Endodermal cell (in vitro differentiated cells): ENCODE measurements around the gene POLRMT. TPM values are rescaled to one million over a fixed set of nuclear protein-coding genes. Genes with fewer than 3 reads are reported as not detected.

Experiments used
- DNase-seq: peaks from one replicate; pipeline ENCODE4 v3.0.0-alpha.2; 2017
- H3K27ac ChIP-seq: 2 replicates; pipeline ENCODE4 v1.5.1; 2013; ENCODE audit warnings: mild to moderate bottlenecking, low read depth, low read length, moderate library complexity
- H3K27me3 ChIP-seq: 2 replicates; pipeline ENCODE4 v1.6.1; 2013; ENCODE audit warnings: mild to moderate bottlenecking, low read length, moderate library complexity; ENCODE audit not compliant: insufficient read depth, control insufficient read depth, poor library complexity, severe bottlenecking
- H3K36me3 ChIP-seq: 2 replicates; pipeline ENCODE4 v1.7.0; 2013; ENCODE audit warnings: mild to moderate bottlenecking, low read length, moderate library complexity; ENCODE audit not compliant: control insufficient read depth, insufficient read depth
- H3K4me1 ChIP-seq: one replicate; pipeline ENCODE4 v1.7.0; 2013; ENCODE audit warnings: low read length; ENCODE audit not compliant: control insufficient read depth, insufficient read depth
- H3K4me3 ChIP-seq: 2 replicates; pipeline ENCODE4 v1.5.1; 2013; ENCODE audit warnings: mild to moderate bottlenecking, low read length, moderate library complexity
- H3K9ac ChIP-seq: 2 replicates; pipeline ENCODE4 v1.6.1; 2013; ENCODE audit warnings: mild to moderate bottlenecking, low read length, moderate library complexity; ENCODE audit not compliant: poor library complexity, severe bottlenecking; ENCODE audit errors: extremely low read depth
- H3K9me3 ChIP-seq: 2 replicates; pipeline ENCODE4 v1.6.1; 2013; ENCODE audit warnings: mild to moderate bottlenecking, low read length, moderate library complexity; ENCODE audit not compliant: control insufficient read depth
- H3K27ac Mint-ChIP-seq: 2 replicates; pipeline ENCODE4 v1.8.0; 2020; ENCODE audit warnings: mixed read lengths
- H3K27me3 Mint-ChIP-seq: 2 replicates; pipeline ENCODE4 v1.8.0; 2021; ENCODE audit warnings: mild to moderate bottlenecking, mixed read lengths; ENCODE audit not compliant: insufficient read depth
- H3K36me3 Mint-ChIP-seq: 2 replicates; pipeline ENCODE4 v1.8.0; 2020; ENCODE audit warnings: low read depth, mixed read lengths
- H3K4me1 Mint-ChIP-seq: 2 replicates; pipeline ENCODE4 v1.8.0; 2020; ENCODE audit warnings: mixed read lengths
- H3K4me3 Mint-ChIP-seq: 2 replicates; pipeline ENCODE4 v1.8.0; 2020; ENCODE audit warnings: mild to moderate bottlenecking, moderate library complexity, mixed read lengths
- H3K9me3 Mint-ChIP-seq: 2 replicates; pipeline ENCODE4 v1.8.0; 2020; ENCODE audit warnings: mild to moderate bottlenecking, mixed read lengths
- WGBS, 2 experiments: methylation state at CpG; one replicate each; pipeline versions ENCODE4 v1.1.5 to v1.1.7; 2013; ENCODE audit warnings: missing lambda C conversion rate in 2 of 2, mixed read lengths in 1 of 2; ENCODE audit not compliant: insufficient coverage in 1 of 2, insufficient read length in 1 of 2; 5-methylcytosine and 5-hydroxymethylcytosine counted together
- total RNA-seq, 2 donors: library from RNA; stranded (reverse); fragmentation: NEBNext Ultra II Directional in 1 of 2; extraction: Animal tissue kit (Norgen Biotek cat#: 25700) in 1 of 2; gene quantifications; 2 replicates in 1 of 2; 3 replicates in 1 of 2; pipeline ENCODE4 v1.2.1, GENCODE V29; 2021
- TF ChIP-seq, protein P1 (sequence below): fragments of 200-600 bp; sonication (generic); conservative IDR thresholded peaks from 2 replicates; pipeline ENCODE4 v1.5.0; 2021; ENCODE audit warnings: antibody characterized with exemption, mild to moderate bottlenecking

Gene POLRMT
- total RNA-seq, 2 donors from 2014 or later: 76.6 to 86.4 TPM

GRCh38 chr19:681029-682019 is 48.0 kb upstream of the POLRMT start:
- H3K4me1 Mint-ChIP-seq: peaks cover 1% of the 10 kb centered on the region
- Histone ChIP-seq H3K9ac (no peak overlapping the region), H3K27me3 (peaks cover 5% of the 10 kb centered on the region), H3K4me1 (no peaks in the 10 kb centered on the region), H3K9me3 (no peaks in the 10 kb centered on the region), H3K27ac (no peak overlapping the region), H3K36me3 (no peaks in the 10 kb centered on the region), H3K4me3 (peak overlapping the region; percentile 85)
- no peaks in the 10 kb centered on the region for H3K9me3 Mint-ChIP-seq
- peak overlapping the region; percentile 71 for H3K4me3 Mint-ChIP-seq
- no peak for DNase-seq
- TF ChIP-seq, protein P1, sequence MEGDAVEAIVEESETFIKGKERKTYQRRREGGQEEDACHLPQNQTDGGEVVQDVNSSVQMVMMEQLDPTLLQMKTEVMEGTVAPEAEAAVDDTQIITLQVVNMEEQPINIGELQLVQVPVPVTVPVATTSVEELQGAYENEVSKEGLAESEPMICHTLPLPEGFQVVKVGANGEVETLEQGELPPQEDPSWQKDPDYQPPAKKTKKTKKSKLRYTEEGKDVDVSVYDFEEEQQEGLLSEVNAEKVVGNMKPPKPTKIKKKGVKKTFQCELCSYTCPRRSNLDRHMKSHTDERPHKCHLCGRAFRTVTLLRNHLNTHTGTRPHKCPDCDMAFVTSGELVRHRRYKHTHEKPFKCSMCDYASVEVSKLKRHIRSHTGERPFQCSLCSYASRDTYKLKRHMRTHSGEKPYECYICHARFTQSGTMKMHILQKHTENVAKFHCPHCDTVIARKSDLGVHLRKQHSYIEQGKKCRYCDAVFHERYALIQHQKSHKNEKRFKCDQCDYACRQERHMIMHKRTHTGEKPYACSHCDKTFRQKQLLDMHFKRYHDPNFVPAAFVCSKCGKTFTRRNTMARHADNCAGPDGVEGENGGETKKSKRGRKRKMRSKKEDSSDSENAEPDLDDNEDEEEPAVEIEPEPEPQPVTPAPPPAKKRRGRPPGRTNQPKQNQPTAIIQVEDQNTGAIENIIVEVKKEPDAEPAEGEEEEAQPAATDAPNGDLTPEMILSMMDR: no peak
- H3K27me3 Mint-ChIP-seq: peaks cover 8% of the 10 kb centered on the region
- WGBS, 2 experiments: 85 to 95% methylated on average over 32 to 50 of the region's 54 CpGs
- H3K36me3 Mint-ChIP-seq: no peaks in the 10 kb centered on the region
- H3K27ac Mint-ChIP-seq: peak overlapping the region; percentile 99

- Histone ChIP-seq H3K4me1 (no peaks in the 10 kb centered on the region), H3K27me3 (peaks cover 10% of the 10 kb centered on the region), H3K9ac (peak overlapping the region; percentile 41), H3K36me3 (no peaks in the 10 kb centered on the region), H3K27ac (peak overlapping the region; percentile 87), H3K9me3 (no peaks in the 10 kb centered on the region), H3K4me3 (peak overlapping the region; percentile 85)
- TF ChIP-seq, protein P1: peak; percentile 63
- WGBS, 2 experiments: 0 to 2% methylated on average over 12 to 70 of the region's 70 CpGs
- H3K27ac Mint-ChIP-seq: peak overlapping the region; percentile 99
- H3K9me3 Mint-ChIP-seq: no peaks in the 10 kb centered on the region
- no peaks in the 10 kb centered on the region for H3K36me3 Mint-ChIP-seq
- peaks cover 13% of the 10 kb centered on the region for H3K27me3 Mint-ChIP-seq
- H3K4me3 Mint-ChIP-seq: peak overlapping the region; percentile 71
- peak; percentile 100 for DNase-seq
- H3K4me1 Mint-ChIP-seq: peaks cover 2% of the 10 kb centered on the region
These were observed 47.1 kb upstream of the POLRMT start for GRCh38 chr19:680287-681028.

GRCh38 chr19:679418-680286 is 46.3 kb upstream of the POLRMT start:
- H3K27ac Mint-ChIP-seq: no peak overlapping the region
- 6 to 16% methylated on average over 23 to 69 of the region's 69 CpGs for WGBS, 2 experiments
- H3K4me3 Mint-ChIP-seq: peak overlapping the region; percentile 71
- H3K4me1 Mint-ChIP-seq: peaks cover 4% of the 10 kb centered on the region
- no peaks in the 10 kb centered on the region for H3K36me3 ChIP-seq
- H3K4me3 ChIP-seq: peak overlapping the region; percentile 79
- peak overlapping the region; percentile 41 for H3K9ac ChIP-seq
- peak; percentile 79 for DNase-seq
- peaks cover 16% of the 10 kb centered on the region for H3K27me3 ChIP-seq
- TF ChIP-seq, protein P1: no peak
- peaks cover 19% of the 10 kb centered on the region for H3K27me3 Mint-ChIP-seq
- no peaks in the 10 kb centered on the region for H3K9me3 ChIP-seq
- H3K36me3 Mint-ChIP-seq: no peaks in the 10 kb centered on the region
- H3K9me3 Mint-ChIP-seq: no peaks in the 10 kb centered on the region
- no peaks in the 10 kb centered on the region for H3K4me1 ChIP-seq
- peak overlapping the region; percentile 83 for H3K27ac ChIP-seq
